Right lobe of liver (tissue), 4 donors: Measurements from ENCODE around the gene FANCD2.

ENCODE experiments used
- POLR2A ChIP-seq: fragments of 450-650 bp; IDR thresholded peaks from one replicate; pipeline ENCODE4 v1.6.1; 2017; ENCODE audit warnings: antibody characterized with exemption, mild to moderate bottlenecking
- TF ChIP-seq, protein P1 (sequence below), 4 donors: fragments of 200-600 bp in 3 of 4; fragments of 450-650 bp in 1 of 4; IDR thresholded peaks; one replicate each; pipeline versions ENCODE4 v1.5.1 to v1.8.0; 2016 to 2022; ENCODE audit warnings: antibody characterized with exemption in 4 of 4, mild to moderate bottlenecking in 2 of 4
- donor health status: DM: no; HTN: no; CAD: no.
- donor health status: DM: no; HTN: no; CAD: no.
- donor health status: DM: no; HTN: yes; CAD: no.

DNA sequence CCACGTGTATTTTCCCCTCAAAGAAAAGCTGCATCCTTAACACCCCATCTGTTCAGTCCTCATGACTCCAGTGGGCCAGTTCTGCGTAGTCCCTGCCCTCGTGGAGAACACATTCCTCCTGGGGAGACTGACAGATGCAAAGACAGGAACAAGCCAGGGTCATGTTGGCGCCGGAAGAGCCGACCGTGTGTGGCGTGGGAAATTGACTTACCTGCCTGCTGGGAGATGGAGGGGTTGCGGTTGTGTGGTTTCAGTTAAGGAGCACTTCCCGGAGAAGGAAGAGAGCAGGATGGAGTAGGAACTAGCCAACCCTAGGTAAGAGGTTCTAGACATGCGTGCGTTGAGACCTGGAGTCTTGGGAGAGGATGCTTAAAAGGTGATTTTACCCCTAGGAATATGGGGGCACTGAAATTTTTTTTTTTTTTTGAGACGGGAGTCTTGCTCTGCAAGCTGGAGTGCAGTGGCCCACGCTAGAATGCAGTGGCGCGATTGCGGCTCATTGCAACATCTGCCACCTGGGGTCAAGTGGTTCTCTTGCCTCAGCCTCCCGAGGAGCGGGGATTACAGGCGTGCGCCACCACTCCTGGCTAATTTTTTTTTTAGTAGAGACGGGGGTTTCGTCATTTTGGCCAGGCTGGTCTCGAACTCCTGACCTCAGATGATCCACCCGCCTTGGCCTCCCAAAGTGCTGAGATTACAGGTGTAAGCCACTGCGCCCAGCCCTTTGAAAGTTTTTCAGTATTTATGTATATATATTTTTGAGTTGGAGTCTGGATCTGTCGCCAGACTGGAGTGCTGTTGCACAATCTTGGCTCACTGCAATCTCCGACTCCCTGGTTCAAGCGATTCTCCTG is 116.7 kb downstream of the FANCD2 start:
- TF ChIP-seq, protein P1, sequence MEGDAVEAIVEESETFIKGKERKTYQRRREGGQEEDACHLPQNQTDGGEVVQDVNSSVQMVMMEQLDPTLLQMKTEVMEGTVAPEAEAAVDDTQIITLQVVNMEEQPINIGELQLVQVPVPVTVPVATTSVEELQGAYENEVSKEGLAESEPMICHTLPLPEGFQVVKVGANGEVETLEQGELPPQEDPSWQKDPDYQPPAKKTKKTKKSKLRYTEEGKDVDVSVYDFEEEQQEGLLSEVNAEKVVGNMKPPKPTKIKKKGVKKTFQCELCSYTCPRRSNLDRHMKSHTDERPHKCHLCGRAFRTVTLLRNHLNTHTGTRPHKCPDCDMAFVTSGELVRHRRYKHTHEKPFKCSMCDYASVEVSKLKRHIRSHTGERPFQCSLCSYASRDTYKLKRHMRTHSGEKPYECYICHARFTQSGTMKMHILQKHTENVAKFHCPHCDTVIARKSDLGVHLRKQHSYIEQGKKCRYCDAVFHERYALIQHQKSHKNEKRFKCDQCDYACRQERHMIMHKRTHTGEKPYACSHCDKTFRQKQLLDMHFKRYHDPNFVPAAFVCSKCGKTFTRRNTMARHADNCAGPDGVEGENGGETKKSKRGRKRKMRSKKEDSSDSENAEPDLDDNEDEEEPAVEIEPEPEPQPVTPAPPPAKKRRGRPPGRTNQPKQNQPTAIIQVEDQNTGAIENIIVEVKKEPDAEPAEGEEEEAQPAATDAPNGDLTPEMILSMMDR (IDR thresholded peaks at IDR 0.05) = no peak
- no peak for TF ChIP-seq POLR2A
